Measurements from ENCODE around the gene SLC6A14. TPM values are rescaled to one million over a fixed set of nuclear protein-coding genes. Genes with fewer than 3 reads are reported as not detected.
A peak's percentile ranks its signal among the peaks of the same experiment; 100 is the strongest.

Gene SLC6A14
- total and polyA plus RNA-seq, 2 donors (not counting 3 experiments of a cell fraction or from before 2014, with no cell fraction given): not detected

DNA sequence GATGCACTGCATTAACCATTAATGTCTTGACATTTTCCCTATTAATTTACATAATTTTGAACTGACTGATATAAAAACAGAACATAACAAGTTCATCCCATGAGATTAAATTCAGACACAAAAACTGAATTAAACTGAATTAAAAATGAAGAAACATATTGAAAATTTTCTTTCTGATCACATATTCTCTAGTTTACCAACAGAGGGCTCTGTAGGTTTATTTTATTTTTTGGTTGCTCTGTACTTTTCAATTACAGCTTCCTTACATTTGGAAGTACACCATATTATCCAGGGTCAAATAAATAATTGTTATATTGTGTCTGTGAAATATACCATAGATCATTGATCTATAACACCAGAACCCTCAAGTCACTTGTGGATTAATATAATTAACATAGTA lies 53.7 kb downstream of the SLC6A14 start:
- intact Hi-C loops (cut with micrococcal nuclease): loop anchor here (1.0 to 2.0 kb wide), 2 partner anchors 285 to 1764 kb away; no protein-coding TSS in a partner anchor
- H3K36me3 ChIP-seq (ENCODE audit: control insufficient read depth in 2 of 2, extremely low read depth in 1 of 2, insufficient read depth in 2 of 2, low read length in 2 of 2): no peaks in the 10 kb centered on the region
- H3K4me1 ChIP-seq (ENCODE audit: control insufficient read depth, extremely low read depth, insufficient read depth, low read length): no peaks in the 10 kb centered on the region
- H3K4me2 ChIP-seq (ENCODE audit: insufficient read depth, low read length): no peak overlapping the region
- no peaks in the 10 kb centered on the region for H3K79me2 ChIP-seq (ENCODE audit: control insufficient read depth, insufficient read depth, low read length)
- ChIA-PET POLR2A (no interaction called here), CTCF (interaction anchor here (0.7 to 2.2 kb wide), 5 partner anchors 284 to 1766 kb away, joined by 3 to 37 read pairs (median 4); no protein-coding TSS in a partner anchor)
- no peak for FAIRE-seq
- no peaks in the 10 kb centered on the region for H3K9me3 ChIP-seq (replicated peaks; ENCODE audit: control insufficient read depth, insufficient read depth, low read length)
- dilution Hi-C loops (cut with MboI; ENCODE audit: extremely low pct_ligation_motif_present, low sequenced_read_pairs): no loop called here
- no peaks in the 10 kb centered on the region for H4K20me1 ChIP-seq (replicated peaks; ENCODE audit: control insufficient read depth, extremely low read depth, insufficient read depth, low read length)
- H3K27me3 ChIP-seq (ENCODE audit: control insufficient read depth in 2 of 2, insufficient read depth in 2 of 2, low read length in 2 of 2): no peaks in the 10 kb centered on the region
- no TSS peak for BruUV-seq (replicated peaks)
- H3K4me3 ChIP-seq (replicated peaks in 1 of 3; ENCODE audit: insufficient read depth in 1 of 3, low read depth in 1 of 3, low read length in 3 of 3): no peak overlapping the region
- peak; percentile 1 for DNase-seq (ENCODE audit: low read depth, low spot score)
- H3K27ac ChIP-seq (ENCODE audit: insufficient read depth, low read depth, low read length): no peak overlapping the region
- no peak overlapping the region for H3K9ac ChIP-seq (replicated peaks; ENCODE audit: extremely low read depth, insufficient read depth, low read length)
- TF ChIP-seq EZH2 (IDR thresholded peaks at IDR 0.05; ENCODE audit: borderline replicate concordance, low read depth, low read length, severe bottlenecking) (no peak), POLR2A (IDR thresholded peaks at IDR 0.05; ENCODE audit: low read depth, low read length) (no peak), JUN (IDR thresholded peaks at IDR 0.05; ENCODE audit: borderline replicate concordance, insufficient read depth, insufficient read length, low read depth) (no peak), MYC (IDR thresholded peaks at IDR 0.05; ENCODE audit: low read depth, low read length) (no peak), FOS (IDR thresholded peaks at IDR 0.05; ENCODE audit: borderline replicate concordance, insufficient read depth, low read length) (no peak), POLR2AphosphoS5 (IDR thresholded peaks at IDR 0.05; ENCODE audit: insufficient read depth, low read depth, low read length) (no peak)
- TF ChIP-seq, protein P1, sequence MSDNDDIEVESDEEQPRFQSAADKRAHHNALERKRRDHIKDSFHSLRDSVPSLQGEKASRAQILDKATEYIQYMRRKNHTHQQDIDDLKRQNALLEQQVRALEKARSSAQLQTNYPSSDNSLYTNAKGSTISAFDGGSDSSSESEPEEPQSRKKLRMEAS (IDR thresholded peaks at IDR 0.05; ENCODE audit: insufficient read depth, insufficient read length): no peak
- TF ChIP-seq, protein P2, sequence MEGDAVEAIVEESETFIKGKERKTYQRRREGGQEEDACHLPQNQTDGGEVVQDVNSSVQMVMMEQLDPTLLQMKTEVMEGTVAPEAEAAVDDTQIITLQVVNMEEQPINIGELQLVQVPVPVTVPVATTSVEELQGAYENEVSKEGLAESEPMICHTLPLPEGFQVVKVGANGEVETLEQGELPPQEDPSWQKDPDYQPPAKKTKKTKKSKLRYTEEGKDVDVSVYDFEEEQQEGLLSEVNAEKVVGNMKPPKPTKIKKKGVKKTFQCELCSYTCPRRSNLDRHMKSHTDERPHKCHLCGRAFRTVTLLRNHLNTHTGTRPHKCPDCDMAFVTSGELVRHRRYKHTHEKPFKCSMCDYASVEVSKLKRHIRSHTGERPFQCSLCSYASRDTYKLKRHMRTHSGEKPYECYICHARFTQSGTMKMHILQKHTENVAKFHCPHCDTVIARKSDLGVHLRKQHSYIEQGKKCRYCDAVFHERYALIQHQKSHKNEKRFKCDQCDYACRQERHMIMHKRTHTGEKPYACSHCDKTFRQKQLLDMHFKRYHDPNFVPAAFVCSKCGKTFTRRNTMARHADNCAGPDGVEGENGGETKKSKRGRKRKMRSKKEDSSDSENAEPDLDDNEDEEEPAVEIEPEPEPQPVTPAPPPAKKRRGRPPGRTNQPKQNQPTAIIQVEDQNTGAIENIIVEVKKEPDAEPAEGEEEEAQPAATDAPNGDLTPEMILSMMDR (IDR thresholded peaks at IDR 0.05; ENCODE audit: extremely low read depth in 1 of 2, insufficient read depth in 1 of 2, low read depth in 1 of 2, low read length in 2 of 2): no peak
- no peaks in the 10 kb centered on the region for H3K9me1 ChIP-seq (replicated peaks; ENCODE audit: control insufficient read depth, extremely low read depth, insufficient read depth, low read length)
- no peak overlapping the region for H2AFZ ChIP-seq (ENCODE audit: low read depth, low read length)
